ENCODE measurements around the gene GDA. TPM values are rescaled to one million over a fixed set of nuclear protein-coding genes. Genes with fewer than 3 reads are reported as not detected.
A peak's percentile ranks its signal among the peaks of the same experiment; 100 is the strongest.

The GDA gene
- total RNA-seq, 6 experiments from 2014 or later, result 26.8 to 69.6 (median 45.3) TPM

DNA sequence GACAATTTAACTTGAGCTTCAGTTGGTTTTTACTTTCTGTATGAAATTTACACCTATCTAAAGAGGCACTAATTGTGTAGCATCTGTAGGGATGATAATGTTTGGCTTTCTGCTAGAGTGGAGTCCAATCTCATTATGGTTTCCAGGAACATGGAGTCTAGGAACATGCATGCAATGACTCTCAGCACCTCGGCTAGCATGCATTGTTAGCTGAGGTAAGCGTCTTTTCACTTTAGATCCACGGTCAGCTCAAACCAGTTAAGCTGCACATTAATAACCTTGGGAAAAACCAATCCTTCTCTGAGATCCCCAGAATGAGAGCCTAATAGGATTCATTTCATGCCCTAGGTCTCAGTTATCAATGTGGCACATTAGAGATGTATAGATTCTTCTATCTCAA lies 7.8 kb upstream of the GDA start:
- WGBS (ENCODE audit: insufficient coverage, low coverage, low lambda C conversion rate, missing lambda C conversion rate), result 83% methylated on average over 3 of the region's 3 CpGs
- no peaks in the 10 kb centered on the region for H3K4me1 ChIP-seq
- no peak overlapping the region for H3K4me3 ChIP-seq
- DNase-seq (no peak), ATAC-seq (no peak)
- TF ChIP-seq CTCF (IDR thresholded peaks at IDR 0.05), result no peak
- no peak for TF ChIP-seq POLR2A (IDR thresholded peaks at IDR 0.05)
- H3K9me3 ChIP-seq, result no peaks in the 10 kb centered on the region
- H3K36me3 ChIP-seq, result no peaks in the 10 kb centered on the region
- no peak overlapping the region for H3K27ac ChIP-seq
- no peaks in the 10 kb centered on the region for H3K27me3 ChIP-seq
- intact Hi-C loops (cut with DNase I), result no loop called here

GRCh38 chr9:72144756-72145492 lies 4.3 kb upstream of the GDA start:
- no peaks in the 10 kb centered on the region for H3K9me3 ChIP-seq
- H3K4me3 ChIP-seq, result no peak overlapping the region
- ATAC-seq, result peak in 1 of 4 donors; percentile 25

GRCh38 chr9:72145733-72146505 lies 3.3 kb upstream of the GDA start:
- no peaks in the 10 kb centered on the region for H3K36me3 ChIP-seq
- H3K9me3 ChIP-seq, result no peaks in the 10 kb centered on the region
- WGBS (ENCODE audit: insufficient coverage, low coverage, low lambda C conversion rate, missing lambda C conversion rate), result 100% methylated on average over 2 of the region's 2 CpGs
- no peaks in the 10 kb centered on the region for H3K27me3 ChIP-seq
- ATAC-seq (no peak), DNase-seq (no peak)
- no peak for TF ChIP-seq POLR2A (IDR thresholded peaks at IDR 0.05)
- peak in 1 of 4 donors; percentile 26 for TF ChIP-seq CTCF (IDR thresholded peaks at IDR 0.05)
- intact Hi-C loops (cut with DNase I), result no loop called here
- H3K4me3 ChIP-seq, result no peak overlapping the region
- H3K27ac ChIP-seq, result no peak overlapping the region
- peaks cover 0 to 6% (median 3%) of the 10 kb centered on the region in 4 donors for H3K4me1 ChIP-seq

More at GRCh38 chr9:72144756-72145492, 4.3 kb upstream of the GDA start:
- no peak for DNase-seq
- intact Hi-C loops (cut with DNase I), result no loop called here
- Histone ChIP-seq H3K27me3 (no peaks in the 10 kb centered on the region), H3K36me3 (no peaks in the 10 kb centered on the region), H3K4me1 (peaks cover 0 to 6% (median 3%) of the 10 kb centered on the region in 4 donors), H3K27ac (no peak overlapping the region)
- no peak for TF ChIP-seq POLR2A (IDR thresholded peaks at IDR 0.05)
- no peak for TF ChIP-seq CTCF (IDR thresholded peaks at IDR 0.05)
- 82% methylated on average over 3 of the region's 3 CpGs for WGBS (ENCODE audit: insufficient coverage, low coverage, low lambda C conversion rate, missing lambda C conversion rate)

- peak in 1 of 4 donors; percentile 26 for ATAC-seq
- 50% methylated on average over 4 of the region's 5 CpGs for WGBS (ENCODE audit: insufficient coverage, low coverage, low lambda C conversion rate, missing lambda C conversion rate)
- TF ChIP-seq POLR2A (IDR thresholded peaks at IDR 0.05), result no peak
- no peak for TF ChIP-seq CTCF (IDR thresholded peaks at IDR 0.05)
- Histone ChIP-seq H3K4me1 (peaks cover 0 to 6% (median 3%) of the 10 kb centered on the region in 4 donors), H3K27me3 (no peaks in the 10 kb centered on the region), H3K36me3 (no peaks in the 10 kb centered on the region), H3K4me3 (no peak overlapping the region), H3K9me3 (no peaks in the 10 kb centered on the region), H3K27ac (peak overlapping the region in 1 of 3 donors; percentile 46)
- no peak for DNase-seq
- intact Hi-C loops (cut with DNase I), result no loop called here
Measured at GRCh38 chr9:72147676-72148075, 1.6 kb upstream of the GDA start.

Data from right lobe of liver (tissue), 6 donors.